ENCODE measurements around the gene TMCC3. TPM values are rescaled to one million over a fixed set of nuclear protein-coding genes. Genes with fewer than 3 reads are reported as not detected.

Gene TMCC3
- total and polyA plus RNA-seq, 2 donors from 2014 or later: 6.7 to 14.7 TPM

- Histone ChIP-seq H3K27me3 (ENCODE audit: control insufficient read depth, insufficient read depth, low read length) (no peaks in the 10 kb centered on the region), H3K9me3 (ENCODE audit: control insufficient read depth in 2 of 3, insufficient read depth in 1 of 3, low read length in 3 of 3) (peaks cover 0 to 5% (median 0%) of the 10 kb centered on the region in 3 donors), H3K27ac (ENCODE audit: low read depth in 2 of 2, low read length in 2 of 2) (no peak overlapping the region), H3K4me3 (ENCODE audit: low read length in 3 of 3) (no peak overlapping the region), H3K4me1 (ENCODE audit: control insufficient read depth in 2 of 3, insufficient read depth in 2 of 3, low read depth in 1 of 3, low read length in 3 of 3) (no peaks in the 10 kb centered on the region), H3K36me3 (ENCODE audit: control insufficient read depth in 2 of 3, insufficient read depth in 3 of 3, low read length in 3 of 3) (no peaks in the 10 kb centered on the region), H3K9ac (ENCODE audit: low read length in 3 of 3) (no peak overlapping the region)
- no peak for FAIRE-seq
- no peak for DNase-seq
- no peak for TF ChIP-seq CTCF (IDR thresholded peaks at IDR 0.05; ENCODE audit: borderline replicate concordance, extremely low read depth, insufficient read depth)
- intact Hi-C loops (cut with DNase I): no loop called here
Observed at GRCh38 chr12:94555687-94556086, 94.7 kb downstream of the TMCC3 start.

GRCh38 chr12:94553875-94554274 is 96.5 kb downstream of the TMCC3 start:
- Histone ChIP-seq H3K4me1 (ENCODE audit: control insufficient read depth in 2 of 3, insufficient read depth in 2 of 3, low read depth in 1 of 3, low read length in 3 of 3) (no peaks in the 10 kb centered on the region), H3K27me3 (ENCODE audit: control insufficient read depth, insufficient read depth, low read length) (no peaks in the 10 kb centered on the region), H3K9ac (ENCODE audit: low read length in 3 of 3) (no peak overlapping the region), H3K9me3 (ENCODE audit: control insufficient read depth in 2 of 3, insufficient read depth in 1 of 3, low read length in 3 of 3) (peaks cover 0 to 5% (median 0%) of the 10 kb centered on the region in 3 donors), H3K4me3 (ENCODE audit: low read length in 3 of 3) (no peak overlapping the region), H3K36me3 (ENCODE audit: control insufficient read depth in 2 of 3, insufficient read depth in 3 of 3, low read length in 3 of 3) (no peaks in the 10 kb centered on the region), H3K27ac (ENCODE audit: low read depth in 2 of 2, low read length in 2 of 2) (no peak overlapping the region)
- TF ChIP-seq CTCF (IDR thresholded peaks at IDR 0.05; ENCODE audit: borderline replicate concordance, extremely low read depth, insufficient read depth): no peak
- FAIRE-seq (no peak), DNase-seq (no peak)
- intact Hi-C loops (cut with DNase I): no loop called here

GRCh38 chr12:94553130-94553519 is 97.2 kb downstream of the TMCC3 start:
- TF ChIP-seq CTCF (IDR thresholded peaks at IDR 0.05; ENCODE audit: borderline replicate concordance, extremely low read depth, insufficient read depth): no peak
- Histone ChIP-seq H3K4me3 (ENCODE audit: low read length in 3 of 3) (no peak overlapping the region), H3K9me3 (ENCODE audit: control insufficient read depth in 2 of 3, insufficient read depth in 1 of 3, low read length in 3 of 3) (peaks cover 0 to 5% (median 0%) of the 10 kb centered on the region in 3 donors), H3K27me3 (ENCODE audit: control insufficient read depth, insufficient read depth, low read length) (no peaks in the 10 kb centered on the region), H3K36me3 (ENCODE audit: control insufficient read depth in 2 of 3, insufficient read depth in 3 of 3, low read length in 3 of 3) (no peaks in the 10 kb centered on the region), H3K4me1 (ENCODE audit: control insufficient read depth in 2 of 3, insufficient read depth in 2 of 3, low read depth in 1 of 3, low read length in 3 of 3) (no peaks in the 10 kb centered on the region), H3K27ac (ENCODE audit: low read depth in 2 of 2, low read length in 2 of 2) (no peak overlapping the region), H3K9ac (ENCODE audit: low read length in 3 of 3) (no peak overlapping the region)
- FAIRE-seq (no peak), DNase-seq (no peak)
- intact Hi-C loops (cut with DNase I): no loop called here

GRCh38 chr12:94551810-94552209 is 98.5 kb downstream of the TMCC3 start:
- Histone ChIP-seq H3K4me3 (ENCODE audit: low read length in 3 of 3) (no peak overlapping the region), H3K9ac (ENCODE audit: low read length in 3 of 3) (no peak overlapping the region), H3K27ac (ENCODE audit: low read depth in 2 of 2, low read length in 2 of 2) (no peak overlapping the region), H3K27me3 (ENCODE audit: control insufficient read depth, insufficient read depth, low read length) (no peaks in the 10 kb centered on the region), H3K36me3 (ENCODE audit: control insufficient read depth in 2 of 3, insufficient read depth in 3 of 3, low read length in 3 of 3) (no peaks in the 10 kb centered on the region), H3K4me1 (ENCODE audit: control insufficient read depth in 2 of 3, insufficient read depth in 2 of 3, low read depth in 1 of 3, low read length in 3 of 3) (no peaks in the 10 kb centered on the region), H3K9me3 (ENCODE audit: control insufficient read depth in 2 of 3, insufficient read depth in 1 of 3, low read length in 3 of 3) (no peaks in the 10 kb centered on the region)
- FAIRE-seq (no peak), DNase-seq (no peak)
- intact Hi-C loops (cut with DNase I): no loop called here
- no peak for TF ChIP-seq CTCF (IDR thresholded peaks at IDR 0.05; ENCODE audit: borderline replicate concordance, extremely low read depth, insufficient read depth)
